WERI-Rb-1 (cell line): ENCODE measurements around the gene MYH7.
"Not testable (repeated sequence)": the region's sequence is repeated elsewhere in the genome, so short reads cannot be mapped to it uniquely, and the experiment has no call there.

Experiments
- DNase-seq: peaks from one replicate; pipeline ENCODE4 v3.0.0-alpha.2; 2020
- H3K27ac ChIP-seq: fragments of 250-450 bp; sonication (Bioruptor Pico); 2 replicates; pipeline ENCODE4 v1.5.1; 2020; ENCODE audit warnings: mild to moderate bottlenecking, moderate library complexity
- H3K27me3 ChIP-seq: fragments of 250-450 bp; sonication (Bioruptor Pico); 2 replicates; pipeline ENCODE4 v1.5.1; 2021; ENCODE audit warnings: mild to moderate bottlenecking, low read depth, moderate library complexity; ENCODE audit not compliant: insufficient read depth, severe bottlenecking
- H3K36me3 ChIP-seq: fragments of 250-450 bp; sonication (Bioruptor Pico); 2 replicates; pipeline ENCODE4 v1.5.1; 2020; ENCODE audit warnings: mild to moderate bottlenecking, moderate library complexity
- H3K4me3 ChIP-seq: 2 replicates; pipeline ENCODE4 v1.5.1; 2011; ENCODE audit warnings: low read depth, mild to moderate bottlenecking, control low read depth, low read length
- H3K9me3 ChIP-seq: fragments of 250-450 bp; sonication (Bioruptor Pico); 2 replicates; pipeline ENCODE4 v1.5.1; 2021; ENCODE audit warnings: mild to moderate bottlenecking, moderate library complexity; ENCODE audit not compliant: severe bottlenecking
- CTCF ChIP-seq: IDR thresholded peaks from 2 replicates; pipeline ENCODE4 v1.5.1; 2011; ENCODE audit warnings: low read depth, mild to moderate bottlenecking, control low read depth, inconsistent platforms, low read length

The MYH7 gene

GRCh38 chr14:23396781-23397407, 38.6 kb downstream of the MYH7 start:
- H3K27ac ChIP-seq = no peak overlapping the region
- H3K9me3 ChIP-seq = no peaks in the 10 kb centered on the region
- H3K4me3 ChIP-seq = no peak overlapping the region
- H3K36me3 ChIP-seq = no peaks in the 10 kb centered on the region
- H3K27me3 ChIP-seq = no peaks in the 10 kb centered on the region
- no peak for DNase-seq
- no peak for TF ChIP-seq CTCF

GRCh38 chr14:23396126-23396525, 39.3 kb downstream of the MYH7 start:
- DNase-seq = no peak
- TF ChIP-seq CTCF = no peak
- Histone ChIP-seq H3K9me3 (no peaks in the 10 kb centered on the region), H3K27me3 (no peaks in the 10 kb centered on the region), H3K36me3 (no peaks in the 10 kb centered on the region), H3K27ac (no peak overlapping the region), H3K4me3 (no peak overlapping the region)

GRCh38 chr14:23392613-23393012, 42.8 kb downstream of the MYH7 start:
- no peaks in the 10 kb centered on the region for H3K9me3 ChIP-seq
- DNase-seq = no peak
- H3K27ac ChIP-seq = no peak overlapping the region
- H3K36me3 ChIP-seq = no peaks in the 10 kb centered on the region
- H3K27me3 ChIP-seq = no peaks in the 10 kb centered on the region
- H3K4me3 ChIP-seq = no peak overlapping the region
- no peak for TF ChIP-seq CTCF

- DNase-seq, H3K9me3 ChIP-seq, H3K27ac ChIP-seq, H3K36me3 ChIP-seq, H3K4me3 ChIP-seq, H3K27me3 ChIP-seq: not testable (repeated sequence)
Observed at GRCh38 chr14:23389871-23390270, 45.6 kb downstream of the MYH7 start.

- no peaks in the 10 kb centered on the region for H3K9me3 ChIP-seq
- no peak overlapping the region for H3K27ac ChIP-seq
- no peak for DNase-seq
- no peaks in the 10 kb centered on the region for H3K36me3 ChIP-seq
- H3K4me3 ChIP-seq = no peak overlapping the region
- TF ChIP-seq CTCF = no peak
- no peaks in the 10 kb centered on the region for H3K27me3 ChIP-seq
Observed at GRCh38 chr14:23389396-23389795, 46.1 kb downstream of the MYH7 start.

GRCh38 chr14:23388996-23389395, 46.5 kb downstream of the MYH7 start:
- Histone ChIP-seq H3K27me3 (no peaks in the 10 kb centered on the region), H3K36me3 (no peaks in the 10 kb centered on the region), H3K27ac (no peak overlapping the region), H3K4me3 (no peak overlapping the region), H3K9me3 (no peaks in the 10 kb centered on the region)
- no peak for TF ChIP-seq CTCF
- DNase-seq = no peak
